GM21619 (cell line): ENCODE data around the gene SLC22A7.

Experiments
- ATAC-seq: cut with Tn5 transposase; IDR thresholded peaks from one replicate; pipeline ENCODE4 v1.9.1; 2021; ENCODE audit not compliant: unreplicated experiment

Gene SLC22A7

GRCh38 chr6:43264599-43265145 lies 33.4 kb upstream of the SLC22A7 start:
- no peak for ATAC-seq

GRCh38 chr6:43265564-43265963 lies 32.5 kb upstream of the SLC22A7 start:
- ATAC-seq = no peak

GRCh38 chr6:43267619-43268354 lies 30.3 kb upstream of the SLC22A7 start:
- no peak for ATAC-seq

DNA sequence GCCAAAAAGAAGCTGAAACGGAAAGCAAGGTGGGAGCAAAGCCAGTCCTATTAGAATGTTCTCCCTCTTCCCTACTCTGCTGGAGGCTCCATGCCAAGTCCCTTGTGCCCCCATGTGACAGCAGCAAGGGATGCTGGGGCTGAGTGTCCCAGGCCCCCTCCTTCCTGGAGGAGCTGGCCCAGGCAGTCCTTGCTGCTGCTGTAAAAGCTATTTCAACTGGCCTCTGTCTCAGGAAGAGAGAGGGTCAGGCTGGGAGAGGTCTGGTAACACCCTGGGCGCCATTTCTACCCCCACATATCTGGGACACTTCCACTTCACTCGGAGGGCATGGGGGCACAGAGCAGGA lies 29.7 kb upstream of the SLC22A7 start:
- no peak for ATAC-seq

DNA sequence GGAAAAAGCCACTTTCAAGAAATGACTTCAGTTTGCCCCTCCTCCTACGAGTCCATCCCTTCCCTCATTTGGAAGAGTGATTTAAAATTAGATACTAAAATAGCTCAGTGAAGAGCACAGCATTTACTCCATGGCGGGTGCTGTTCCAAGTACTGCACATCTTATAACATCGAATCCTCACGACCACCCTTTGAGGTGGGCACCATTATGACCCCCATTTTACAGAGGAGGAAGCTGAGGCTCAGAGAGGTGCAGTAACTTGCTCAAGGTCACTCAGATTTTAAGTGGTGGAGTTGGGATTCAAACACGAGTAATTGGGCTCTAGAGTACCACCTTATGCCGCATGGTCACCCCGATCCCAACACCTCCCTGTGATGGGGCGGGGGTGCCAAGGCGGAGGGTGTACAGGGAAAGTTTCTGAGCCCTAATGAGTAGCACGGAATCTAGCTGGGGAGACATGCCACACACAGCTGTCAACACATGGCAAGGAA lies 29.2 kb upstream of the SLC22A7 start:
- ATAC-seq = no peak

DNA sequence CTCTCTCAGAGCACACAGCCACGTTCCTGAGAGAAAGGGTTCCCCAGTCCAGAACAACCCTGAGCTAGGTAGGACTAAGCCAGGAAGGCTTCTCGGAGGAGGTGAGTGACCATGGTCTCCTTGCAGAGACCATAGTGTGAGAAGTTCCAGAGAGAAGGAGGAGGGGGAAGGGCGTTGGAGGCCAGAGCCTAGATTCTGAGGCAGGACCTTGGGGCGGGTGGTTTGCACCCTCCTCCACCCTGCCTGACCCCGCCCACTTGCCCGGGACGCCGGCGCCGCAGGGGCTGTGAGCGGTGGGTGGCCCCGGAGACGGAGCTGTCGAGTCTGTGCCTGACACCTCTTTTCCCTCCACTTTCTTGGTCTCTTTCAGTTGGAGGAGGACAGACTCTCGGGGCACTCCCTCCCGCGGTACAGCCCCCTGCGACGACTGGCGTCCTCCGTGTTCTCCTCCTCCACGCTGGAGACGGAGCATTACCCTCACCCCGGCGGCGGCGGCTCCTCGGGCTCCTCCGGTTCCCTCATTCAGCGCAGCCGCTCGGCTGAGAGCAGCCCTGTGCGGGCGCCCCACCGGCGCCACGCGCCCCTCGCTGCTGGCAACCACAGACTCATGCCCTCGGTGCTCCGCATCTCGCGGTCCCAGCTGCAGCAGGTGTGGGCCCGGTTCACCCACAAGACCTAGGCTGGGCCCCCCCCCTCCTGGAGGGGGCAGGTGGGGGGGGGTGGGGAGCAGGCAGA lies 28.6 kb upstream of the SLC22A7 start:
- ATAC-seq = no peak

- peak; percentile 57 for ATAC-seq
Measured at GRCh38 chr6:43271103-43271815, 26.8 kb upstream of the SLC22A7 start.

DNA sequence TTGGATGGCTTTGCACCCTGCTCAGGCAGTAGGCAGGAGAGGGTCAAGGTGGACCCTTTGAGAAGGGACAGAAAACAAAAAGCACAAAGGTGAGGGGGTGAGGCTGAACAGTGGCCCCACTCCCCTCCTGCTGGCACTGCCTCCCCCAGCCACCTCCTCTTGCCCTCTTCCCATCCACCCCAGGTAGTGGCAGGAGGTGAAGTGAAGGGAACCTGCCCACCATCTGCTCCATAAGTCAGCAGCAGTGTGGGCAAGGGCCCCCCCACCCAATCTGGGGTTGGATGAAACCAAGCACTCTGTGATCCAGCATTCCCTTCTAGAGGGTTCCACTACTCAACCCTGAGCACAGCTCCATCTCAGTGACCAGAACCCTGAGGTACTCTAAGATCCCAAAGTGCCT lies 26.1 kb upstream of the SLC22A7 start:
- no peak for ATAC-seq

- no peak for ATAC-seq
Measured at GRCh38 chr6:43273707-43274106, 24.4 kb upstream of the SLC22A7 start.

DNA sequence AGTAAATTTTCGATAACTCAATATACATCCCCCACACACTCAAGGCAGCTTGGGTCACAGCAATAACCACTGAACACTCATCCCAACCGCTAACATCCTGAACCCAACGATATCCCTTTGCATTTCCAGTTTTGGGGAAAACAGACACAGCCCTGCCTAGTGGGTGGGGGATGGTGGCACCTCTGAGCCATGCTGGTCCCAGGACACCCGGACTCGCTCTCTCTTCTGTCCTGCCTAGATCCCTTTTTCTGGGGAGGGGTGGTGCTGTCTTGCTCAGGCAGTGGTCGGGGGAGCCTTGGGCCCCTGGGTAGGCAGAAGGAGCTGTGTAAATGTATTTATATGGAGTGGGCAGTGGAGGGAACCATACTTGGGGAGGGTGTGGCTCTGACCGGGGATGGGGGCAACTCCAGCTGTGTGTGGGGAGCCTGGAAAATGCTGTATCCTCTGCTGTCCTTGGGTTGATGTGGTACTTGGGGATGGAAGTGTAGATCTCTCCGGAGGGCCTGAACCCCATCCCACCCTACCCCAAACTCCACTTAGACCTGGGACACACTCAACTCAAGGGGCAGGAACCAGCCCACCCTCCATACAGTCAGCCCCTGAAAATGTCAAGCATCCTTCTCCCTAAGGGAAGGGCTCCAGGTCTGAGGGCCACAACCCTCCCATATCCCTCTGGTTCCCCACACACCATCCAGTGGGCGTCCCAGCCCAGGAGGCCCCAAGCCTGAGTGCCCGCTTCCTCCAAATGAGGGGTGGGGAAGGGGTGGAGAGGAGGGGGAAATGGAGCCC lies 23.7 kb upstream of the SLC22A7 start:
- ATAC-seq = no peak

GRCh38 chr6:43274916-43275597 lies 23.0 kb upstream of the SLC22A7 start:
- ATAC-seq = no peak

DNA sequence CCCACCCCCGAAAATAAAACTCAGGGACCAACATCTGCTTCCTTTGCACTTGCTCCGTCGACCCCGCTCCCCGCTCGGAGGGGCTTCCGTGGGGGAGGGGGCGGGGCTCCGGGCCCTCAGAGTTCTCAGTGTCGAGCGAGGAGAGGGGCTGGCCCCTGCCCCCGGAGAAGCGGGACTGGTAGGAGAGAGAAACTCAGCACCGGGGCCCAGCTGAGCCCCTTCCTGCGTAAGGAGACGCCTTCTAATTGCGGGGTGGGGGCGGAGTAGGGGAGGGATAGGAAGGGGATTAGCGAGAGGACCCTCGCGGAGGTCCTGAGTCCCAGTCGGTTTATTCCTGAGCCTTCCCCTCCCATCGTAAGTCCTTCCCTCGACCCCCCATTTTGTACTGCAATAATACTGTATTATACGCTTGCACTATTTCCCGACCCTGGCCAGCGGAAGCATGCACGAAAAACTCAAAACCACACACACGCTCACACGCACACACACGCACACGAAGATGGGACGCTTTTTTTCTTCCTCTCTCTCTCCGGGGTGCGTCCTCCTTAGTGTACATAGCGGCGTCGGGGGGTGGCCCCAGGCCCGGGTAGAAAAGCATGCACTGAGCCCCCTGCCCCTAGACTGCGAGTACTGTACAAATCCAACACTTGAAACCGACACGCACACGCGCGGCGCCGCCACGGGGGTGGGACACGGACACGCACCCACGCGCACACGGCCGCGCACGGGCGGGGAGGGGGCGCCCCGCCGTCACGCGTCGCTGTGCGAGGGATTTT lies 22.1 kb upstream of the SLC22A7 start:
- ATAC-seq = no peak

DNA sequence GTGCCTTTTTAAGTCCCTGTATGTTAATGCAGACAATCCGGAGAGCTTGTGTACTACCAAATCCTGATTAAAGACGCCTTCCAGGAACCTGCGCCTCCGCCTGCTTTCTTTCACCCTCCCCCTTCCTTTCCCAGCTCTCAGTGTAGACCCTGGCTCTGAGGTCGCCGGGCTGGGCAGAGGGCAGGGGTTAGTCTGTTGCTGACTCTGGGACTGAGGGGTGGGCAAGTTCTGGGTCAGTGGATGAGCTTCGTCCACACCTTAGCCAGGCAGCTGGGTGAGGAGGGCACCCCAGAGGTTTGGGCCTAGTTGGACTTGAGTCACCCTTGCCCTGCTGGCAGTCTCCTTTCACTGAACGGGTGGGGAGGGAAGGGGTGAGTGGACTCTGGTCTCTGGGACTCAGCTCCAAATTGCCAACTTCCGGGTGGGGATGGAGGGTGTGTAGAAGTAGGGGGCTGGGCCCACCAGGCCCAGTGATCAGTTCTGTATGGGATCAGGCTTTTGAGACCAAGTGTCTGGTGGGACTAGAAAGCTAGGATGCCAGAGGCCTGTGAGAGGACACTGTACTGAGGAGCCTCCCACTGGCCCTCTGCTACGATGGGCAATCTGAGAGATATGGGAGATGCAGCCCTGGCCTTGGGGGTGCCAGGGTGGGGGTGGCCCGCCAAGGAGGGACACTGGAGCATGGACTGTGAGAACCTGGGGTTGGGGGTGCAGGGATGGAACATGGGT lies 21.3 kb upstream of the SLC22A7 start:
- ATAC-seq = no peak

DNA sequence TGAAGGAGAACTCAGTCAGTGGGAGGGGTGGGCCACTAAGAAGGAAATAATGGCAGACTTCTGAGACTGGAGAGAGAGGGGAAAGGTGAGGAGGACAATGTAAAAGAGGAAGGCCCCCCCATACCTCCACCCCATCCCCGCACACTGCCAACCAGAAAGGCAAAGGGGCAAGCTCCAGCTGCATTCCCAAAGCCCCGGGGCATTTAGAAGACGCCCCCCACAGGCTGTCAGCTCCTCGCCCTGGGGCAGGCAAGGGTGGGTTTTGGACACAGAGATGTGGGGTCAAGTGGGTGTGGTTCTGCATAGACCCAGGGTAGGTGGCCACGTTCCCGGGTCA lies 20.8 kb upstream of the SLC22A7 start:
- no peak for ATAC-seq

DNA sequence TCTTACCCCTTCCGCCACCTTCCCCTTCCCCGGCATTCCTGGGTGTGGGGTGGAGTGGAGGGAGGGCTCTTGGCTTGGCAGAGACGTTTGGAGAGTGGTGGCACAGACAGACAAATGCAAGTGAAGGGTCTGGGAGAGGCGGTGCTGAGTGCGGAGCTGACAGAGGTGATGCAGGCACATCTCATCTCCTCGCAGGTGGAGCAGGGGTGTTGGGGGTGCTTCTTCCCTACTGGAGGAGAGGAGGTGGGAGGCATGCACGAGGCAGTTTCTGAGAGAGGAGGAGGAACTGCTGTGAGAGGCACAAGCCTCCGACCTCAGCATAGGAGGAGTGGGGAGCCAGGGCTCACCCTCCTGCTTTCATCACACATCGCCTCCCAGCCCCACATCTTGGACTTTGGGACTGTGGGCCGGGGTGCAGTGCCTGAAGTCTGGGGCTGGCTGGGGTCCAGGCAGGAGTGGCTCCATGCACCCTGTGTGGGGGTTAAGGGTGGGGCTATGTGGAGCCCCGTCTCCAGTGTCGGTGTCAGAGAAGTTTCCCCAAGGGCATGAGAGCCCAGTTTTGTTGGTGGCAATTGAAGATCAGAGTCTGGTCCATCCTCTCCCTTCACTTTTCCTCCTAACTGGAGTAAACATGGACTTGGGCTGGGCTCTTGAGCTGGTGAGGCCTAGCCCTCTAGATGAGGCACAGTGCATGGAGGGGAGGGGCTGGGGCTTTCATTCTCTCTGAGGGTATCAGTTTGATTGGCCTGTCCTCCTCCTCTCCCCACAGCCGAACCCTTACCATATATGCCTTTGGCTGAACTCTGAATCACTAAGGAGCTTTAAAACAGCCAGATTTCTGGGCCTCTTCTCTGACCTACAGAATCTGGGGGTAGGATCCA lies 20.2 kb upstream of the SLC22A7 start:
- no peak for ATAC-seq

DNA sequence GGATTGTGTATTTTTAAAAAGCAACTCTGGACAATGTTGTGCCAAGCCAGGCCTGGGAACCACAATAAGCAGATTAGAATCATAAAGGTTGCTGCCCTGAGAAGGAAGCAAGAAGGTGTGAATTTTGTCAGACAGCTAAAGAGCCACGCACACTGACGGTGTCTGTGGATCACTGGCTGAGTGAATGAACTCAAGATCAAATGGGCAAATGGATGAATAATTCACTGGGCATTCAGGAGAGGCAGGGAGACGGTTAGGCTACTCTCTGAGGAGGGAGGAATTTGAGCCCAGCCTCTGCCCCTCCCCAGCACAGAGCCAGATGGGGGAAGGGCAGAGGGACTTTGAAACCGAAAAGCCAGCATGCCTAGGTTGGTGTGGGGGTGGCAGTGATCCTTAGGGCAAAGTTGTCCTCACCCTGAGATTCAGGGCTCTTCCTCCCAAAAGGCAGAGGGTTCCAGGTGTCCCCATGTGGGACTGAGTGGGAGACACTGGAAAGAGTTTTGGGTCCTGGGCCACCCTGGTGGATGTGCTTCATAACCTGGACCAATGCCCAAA lies 19.5 kb upstream of the SLC22A7 start:
- no peak for ATAC-seq

- no peak for ATAC-seq
Measured at GRCh38 chr6:43280234-43280633, 17.8 kb upstream of the SLC22A7 start.

GRCh38 chr6:43282060-43282459 lies 16.0 kb upstream of the SLC22A7 start:
- ATAC-seq = no peak
